ENCODE measurements around the gene CCNE1. TPM values are rescaled to one million over a fixed set of nuclear protein-coding genes. Genes with fewer than 3 reads are reported as not detected.
A peak's percentile ranks its signal among the peaks of the same experiment; 100 is the strongest.

The CCNE1 gene
- total and polyA plus RNA-seq, 10 of the 15 experiments (the other 5 are each of a cell fraction or from before 2014, with no cell fraction given) = 6.3 to 44.2 (median 35.8) TPM

DNA sequence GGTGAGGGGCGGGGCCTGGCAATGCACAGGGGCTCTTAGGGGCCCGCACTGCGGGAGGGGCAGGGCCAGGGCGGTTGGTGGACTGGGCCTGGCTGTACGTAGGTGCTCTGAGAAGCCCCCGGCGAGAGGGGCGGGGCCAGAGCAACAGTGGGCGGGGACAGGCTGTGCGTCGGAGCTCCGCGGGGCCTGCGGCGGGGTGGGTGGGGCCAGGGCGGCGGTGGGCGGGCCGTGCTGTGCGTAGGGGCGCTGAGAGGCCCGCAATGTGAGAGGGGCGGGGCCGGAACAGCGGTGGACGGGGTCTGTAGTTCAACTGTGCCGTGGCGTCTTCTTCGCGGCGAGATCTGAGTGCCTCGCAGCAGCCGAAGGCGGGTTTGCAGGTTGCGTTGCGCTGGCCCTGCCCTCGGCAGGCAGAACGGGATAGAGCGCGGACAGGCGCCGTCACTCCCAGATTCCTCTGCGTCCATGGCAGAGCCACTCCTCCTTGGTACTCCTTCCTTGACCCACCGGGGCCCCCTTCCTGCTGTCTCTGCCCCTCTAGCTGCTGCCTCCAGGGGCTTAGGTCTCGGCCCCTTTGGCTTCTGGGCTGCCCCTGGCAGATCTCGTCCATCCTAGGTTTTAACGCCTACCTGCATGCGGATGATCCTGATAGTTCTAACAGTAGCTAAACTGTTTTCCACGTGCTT lies 33.2 kb downstream of the CCNE1 start (continued):
- TF ChIP-seq, protein P1, sequence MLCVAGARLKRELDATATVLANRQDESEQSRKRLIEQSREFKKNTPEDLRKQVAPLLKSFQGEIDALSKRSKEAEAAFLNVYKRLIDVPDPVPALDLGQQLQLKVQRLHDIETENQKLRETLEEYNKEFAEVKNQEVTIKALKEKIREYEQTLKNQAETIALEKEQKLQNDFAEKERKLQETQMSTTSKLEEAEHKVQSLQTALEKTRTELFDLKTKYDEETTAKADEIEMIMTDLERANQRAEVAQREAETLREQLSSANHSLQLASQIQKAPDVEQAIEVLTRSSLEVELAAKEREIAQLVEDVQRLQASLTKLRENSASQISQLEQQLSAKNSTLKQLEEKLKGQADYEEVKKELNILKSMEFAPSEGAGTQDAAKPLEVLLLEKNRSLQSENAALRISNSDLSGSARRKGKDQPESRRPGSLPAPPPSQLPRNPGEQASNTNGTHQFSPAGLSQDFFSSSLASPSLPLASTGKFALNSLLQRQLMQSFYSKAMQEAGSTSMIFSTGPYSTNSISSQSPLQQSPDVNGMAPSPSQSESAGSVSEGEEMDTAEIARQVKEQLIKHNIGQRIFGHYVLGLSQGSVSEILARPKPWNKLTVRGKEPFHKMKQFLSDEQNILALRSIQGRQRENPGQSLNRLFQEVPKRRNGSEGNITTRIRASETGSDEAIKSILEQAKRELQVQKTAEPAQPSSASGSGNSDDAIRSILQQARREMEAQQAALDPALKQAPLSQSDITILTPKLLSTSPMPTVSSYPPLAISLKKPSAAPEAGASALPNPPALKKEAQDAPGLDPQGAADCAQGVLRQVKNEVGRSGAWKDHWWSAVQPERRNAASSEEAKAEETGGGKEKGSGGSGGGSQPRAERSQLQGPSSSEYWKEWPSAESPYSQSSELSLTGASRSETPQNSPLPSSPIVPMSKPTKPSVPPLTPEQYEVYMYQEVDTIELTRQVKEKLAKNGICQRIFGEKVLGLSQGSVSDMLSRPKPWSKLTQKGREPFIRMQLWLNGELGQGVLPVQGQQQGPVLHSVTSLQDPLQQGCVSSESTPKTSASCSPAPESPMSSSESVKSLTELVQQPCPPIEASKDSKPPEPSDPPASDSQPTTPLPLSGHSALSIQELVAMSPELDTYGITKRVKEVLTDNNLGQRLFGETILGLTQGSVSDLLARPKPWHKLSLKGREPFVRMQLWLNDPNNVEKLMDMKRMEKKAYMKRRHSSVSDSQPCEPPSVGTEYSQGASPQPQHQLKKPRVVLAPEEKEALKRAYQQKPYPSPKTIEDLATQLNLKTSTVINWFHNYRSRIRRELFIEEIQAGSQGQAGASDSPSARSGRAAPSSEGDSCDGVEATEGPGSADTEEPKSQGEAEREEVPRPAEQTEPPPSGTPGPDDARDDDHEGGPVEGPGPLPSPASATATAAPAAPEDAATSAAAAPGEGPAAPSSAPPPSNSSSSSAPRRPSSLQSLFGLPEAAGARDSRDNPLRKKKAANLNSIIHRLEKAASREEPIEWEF (IDR thresholded peaks at IDR 0.05; ENCODE audit: insufficient replicate concordance, low read depth, low read length) = no peak
- TF ChIP-seq MTA3 (IDR thresholded peaks at IDR 0.05; ENCODE audit: borderline replicate concordance, low read length) (no peak), HDGF (IDR thresholded peaks at IDR 0.05) (peak; percentile 81; the same call in 1 of the 2 replicates), KAT2A (conservative IDR thresholded peaks at IDR 0.05; ENCODE audit: control insufficient read depth, low read depth, low read length) (no peak), KDM1A (IDR thresholded peaks at IDR 0.05; ENCODE audit: borderline replicate concordance) (no peak), NFXL1 (IDR thresholded peaks at IDR 0.05; ENCODE audit: borderline replicate concordance) (no peak), ZNF24 (IDR thresholded peaks at IDR 0.05) (no peak), TARDBP (IDR thresholded peaks at IDR 0.05; ENCODE audit: borderline replicate concordance) (no peak), CHD4 (IDR thresholded peaks at IDR 0.05) (no peak), SRF (IDR thresholded peaks at IDR 0.05; ENCODE audit: low read depth in 2 of 2, low read length in 2 of 2) (no peak), ZZZ3 (IDR thresholded peaks at IDR 0.05; ENCODE audit: control insufficient read depth, insufficient read length, low read depth) (no peak), JUND (IDR thresholded peaks at IDR 0.05; ENCODE audit: low read depth, low read length) (no peak)
- TF ChIP-seq, protein P2, sequence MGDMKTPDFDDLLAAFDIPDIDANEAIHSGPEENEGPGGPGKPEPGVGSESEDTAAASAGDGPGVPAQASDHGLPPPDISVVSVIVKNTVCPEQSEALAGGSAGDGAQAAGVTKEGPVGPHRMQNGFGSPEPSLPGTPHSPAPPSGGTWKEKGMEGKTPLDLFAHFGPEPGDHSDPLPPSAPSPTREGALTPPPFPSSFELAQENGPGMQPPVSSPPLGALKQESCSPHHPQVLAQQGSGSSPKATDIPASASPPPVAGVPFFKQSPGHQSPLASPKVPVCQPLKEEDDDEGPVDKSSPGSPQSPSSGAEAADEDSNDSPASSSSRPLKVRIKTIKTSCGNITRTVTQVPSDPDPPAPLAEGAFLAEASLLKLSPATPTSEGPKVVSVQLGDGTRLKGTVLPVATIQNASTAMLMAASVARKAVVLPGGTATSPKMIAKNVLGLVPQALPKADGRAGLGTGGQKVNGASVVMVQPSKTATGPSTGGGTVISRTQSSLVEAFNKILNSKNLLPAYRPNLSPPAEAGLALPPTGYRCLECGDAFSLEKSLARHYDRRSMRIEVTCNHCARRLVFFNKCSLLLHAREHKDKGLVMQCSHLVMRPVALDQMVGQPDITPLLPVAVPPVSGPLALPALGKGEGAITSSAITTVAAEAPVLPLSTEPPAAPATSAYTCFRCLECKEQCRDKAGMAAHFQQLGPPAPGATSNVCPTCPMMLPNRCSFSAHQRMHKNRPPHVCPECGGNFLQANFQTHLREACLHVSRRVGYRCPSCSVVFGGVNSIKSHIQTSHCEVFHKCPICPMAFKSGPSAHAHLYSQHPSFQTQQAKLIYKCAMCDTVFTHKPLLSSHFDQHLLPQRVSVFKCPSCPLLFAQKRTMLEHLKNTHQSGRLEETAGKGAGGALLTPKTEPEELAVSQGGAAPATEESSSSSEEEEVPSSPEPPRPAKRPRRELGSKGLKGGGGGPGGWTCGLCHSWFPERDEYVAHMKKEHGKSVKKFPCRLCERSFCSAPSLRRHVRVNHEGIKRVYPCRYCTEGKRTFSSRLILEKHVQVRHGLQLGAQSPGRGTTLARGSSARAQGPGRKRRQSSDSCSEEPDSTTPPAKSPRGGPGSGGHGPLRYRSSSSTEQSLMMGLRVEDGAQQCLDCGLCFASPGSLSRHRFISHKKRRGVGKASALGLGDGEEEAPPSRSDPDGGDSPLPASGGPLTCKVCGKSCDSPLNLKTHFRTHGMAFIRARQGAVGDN (IDR thresholded peaks at IDR 0.05) = peak; percentile 56; the same call in 1 of the 2 replicates
- TF ChIP-seq, protein P3, sequence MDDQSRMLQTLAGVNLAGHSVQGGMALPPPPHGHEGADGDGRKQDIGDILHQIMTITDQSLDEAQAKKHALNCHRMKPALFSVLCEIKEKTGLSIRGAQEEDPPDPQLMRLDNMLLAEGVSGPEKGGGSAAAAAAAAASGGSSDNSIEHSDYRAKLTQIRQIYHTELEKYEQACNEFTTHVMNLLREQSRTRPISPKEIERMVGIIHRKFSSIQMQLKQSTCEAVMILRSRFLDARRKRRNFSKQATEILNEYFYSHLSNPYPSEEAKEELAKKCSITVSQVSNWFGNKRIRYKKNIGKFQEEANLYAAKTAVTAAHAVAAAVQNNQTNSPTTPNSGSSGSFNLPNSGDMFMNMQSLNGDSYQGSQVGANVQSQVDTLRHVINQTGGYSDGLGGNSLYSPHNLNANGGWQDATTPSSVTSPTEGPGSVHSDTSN (IDR thresholded peaks at IDR 0.05; ENCODE audit: insufficient replicate concordance, low read depth, low read length) = no peak
- TF ChIP-seq, protein P4, sequence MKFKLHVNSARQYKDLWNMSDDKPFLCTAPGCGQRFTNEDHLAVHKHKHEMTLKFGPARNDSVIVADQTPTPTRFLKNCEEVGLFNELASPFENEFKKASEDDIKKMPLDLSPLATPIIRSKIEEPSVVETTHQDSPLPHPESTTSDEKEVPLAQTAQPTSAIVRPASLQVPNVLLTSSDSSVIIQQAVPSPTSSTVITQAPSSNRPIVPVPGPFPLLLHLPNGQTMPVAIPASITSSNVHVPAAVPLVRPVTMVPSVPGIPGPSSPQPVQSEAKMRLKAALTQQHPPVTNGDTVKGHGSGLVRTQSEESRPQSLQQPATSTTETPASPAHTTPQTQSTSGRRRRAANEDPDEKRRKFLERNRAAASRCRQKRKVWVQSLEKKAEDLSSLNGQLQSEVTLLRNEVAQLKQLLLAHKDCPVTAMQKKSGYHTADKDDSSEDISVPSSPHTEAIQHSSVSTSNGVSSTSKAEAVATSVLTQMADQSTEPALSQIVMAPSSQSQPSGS (IDR thresholded peaks at IDR 0.05; ENCODE audit: low read length) = no peak
- TF ChIP-seq, protein P5, sequence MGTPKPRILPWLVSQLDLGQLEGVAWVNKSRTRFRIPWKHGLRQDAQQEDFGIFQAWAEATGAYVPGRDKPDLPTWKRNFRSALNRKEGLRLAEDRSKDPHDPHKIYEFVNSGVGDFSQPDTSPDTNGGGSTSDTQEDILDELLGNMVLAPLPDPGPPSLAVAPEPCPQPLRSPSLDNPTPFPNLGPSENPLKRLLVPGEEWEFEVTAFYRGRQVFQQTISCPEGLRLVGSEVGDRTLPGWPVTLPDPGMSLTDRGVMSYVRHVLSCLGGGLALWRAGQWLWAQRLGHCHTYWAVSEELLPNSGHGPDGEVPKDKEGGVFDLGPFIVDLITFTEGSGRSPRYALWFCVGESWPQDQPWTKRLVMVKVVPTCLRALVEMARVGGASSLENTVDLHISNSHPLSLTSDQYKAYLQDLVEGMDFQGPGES (IDR thresholded peaks at IDR 0.05) = no peak
